Right kidney (tissue), 1 donor: ENCODE data around the gene TNIK.
"Not testable (repeated sequence)": the region's sequence is repeated elsewhere in the genome, so short reads cannot be mapped to it uniquely, and the experiment has no call there.

ENCODE experiments used
- DNase-seq: peaks from one replicate; pipeline ENCODE4 v3.0.0-alpha.2; 2016

TNIK gene

GRCh38 chr3:171446301-171446700, 13.9 kb downstream of the TNIK start:
- no peak for DNase-seq

DNA sequence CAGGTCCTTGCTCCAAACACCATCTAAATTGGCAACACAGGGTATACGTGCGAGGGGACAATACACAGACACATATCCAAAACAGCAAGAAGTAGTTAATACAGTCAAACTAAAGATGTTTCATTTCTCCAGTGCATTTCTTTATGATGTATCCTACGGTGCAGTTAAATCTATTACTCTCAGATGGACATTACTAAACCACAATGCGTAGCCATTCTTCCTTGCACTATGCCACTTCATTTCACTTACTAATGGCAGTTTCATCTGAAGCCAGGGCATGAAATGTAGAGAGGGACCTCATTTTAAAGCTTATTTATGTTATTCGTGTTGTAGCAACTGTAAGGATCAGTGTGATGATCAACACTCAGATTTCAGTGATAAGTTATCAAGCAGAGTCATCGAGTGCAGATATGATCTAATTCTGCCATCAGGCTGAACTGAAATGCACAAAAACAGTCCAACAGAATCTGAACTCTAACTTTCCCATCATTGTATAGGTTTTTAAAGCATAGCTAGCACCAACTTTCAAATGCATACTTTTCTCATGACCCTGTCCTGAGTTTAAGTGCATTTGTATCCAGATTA, 14.5 kb downstream of the TNIK start:
- no peak for DNase-seq

- DNase-seq = no peak
Observed at GRCh38 chr3:171444001-171444690, 16.1 kb downstream of the TNIK start.

DNA sequence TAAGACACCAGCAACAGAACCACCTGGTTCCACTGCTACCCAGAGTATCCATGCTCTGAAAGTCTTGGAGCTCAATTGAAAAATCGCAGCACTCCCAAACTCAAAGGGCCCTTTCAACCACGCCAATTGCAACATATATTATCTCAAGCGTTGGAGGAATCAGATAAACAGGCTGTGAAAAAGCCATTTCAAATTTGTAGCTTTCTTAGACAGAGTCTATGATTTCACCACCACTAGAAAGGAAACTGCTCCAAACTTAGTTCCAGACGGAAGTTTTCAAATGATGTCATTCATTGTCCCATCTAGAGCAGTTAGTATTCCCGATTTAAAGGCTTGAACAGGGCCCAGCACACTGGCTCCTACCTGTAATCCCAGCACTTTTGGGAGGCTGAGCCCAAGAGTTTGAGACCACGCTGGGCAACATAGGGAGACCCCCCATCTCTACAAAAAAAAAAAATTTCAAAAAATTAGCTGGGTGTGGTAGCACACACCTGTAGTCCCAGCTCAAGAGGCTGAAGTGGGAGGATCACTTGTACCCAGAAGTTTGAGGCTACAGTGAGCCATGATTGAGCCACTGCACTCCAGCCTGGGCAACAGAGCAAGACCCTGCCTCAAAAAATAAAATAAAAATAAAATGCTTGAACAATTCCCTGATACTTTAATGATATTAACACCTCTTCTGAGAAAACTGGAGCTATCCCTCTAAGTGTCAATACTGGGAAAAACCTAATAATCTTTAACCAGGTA, 16.8 kb downstream of the TNIK start:
- DNase-seq = no peak

GRCh38 chr3:171442184-171442583, 18.0 kb downstream of the TNIK start:
- DNase-seq = no peak

DNA sequence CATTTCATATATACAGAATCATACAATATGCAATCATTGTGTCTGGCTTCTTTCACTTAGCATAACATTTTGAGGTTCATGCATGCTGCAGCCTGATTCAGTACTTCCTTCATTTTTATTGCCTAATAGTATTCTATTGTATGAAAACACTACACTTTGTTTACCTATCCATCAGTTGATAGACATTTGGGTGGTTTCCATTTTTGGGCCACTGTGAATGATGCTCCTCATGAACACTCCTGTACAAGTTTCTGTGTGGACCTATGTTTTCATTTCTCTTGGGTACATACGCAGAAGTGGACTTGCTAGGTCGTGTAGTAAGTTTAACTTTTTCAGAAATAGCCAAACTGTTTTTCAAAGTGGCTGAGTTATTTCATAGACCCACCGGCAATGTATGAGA, 18.8 kb downstream of the TNIK start:
- DNase-seq = no peak

DNA sequence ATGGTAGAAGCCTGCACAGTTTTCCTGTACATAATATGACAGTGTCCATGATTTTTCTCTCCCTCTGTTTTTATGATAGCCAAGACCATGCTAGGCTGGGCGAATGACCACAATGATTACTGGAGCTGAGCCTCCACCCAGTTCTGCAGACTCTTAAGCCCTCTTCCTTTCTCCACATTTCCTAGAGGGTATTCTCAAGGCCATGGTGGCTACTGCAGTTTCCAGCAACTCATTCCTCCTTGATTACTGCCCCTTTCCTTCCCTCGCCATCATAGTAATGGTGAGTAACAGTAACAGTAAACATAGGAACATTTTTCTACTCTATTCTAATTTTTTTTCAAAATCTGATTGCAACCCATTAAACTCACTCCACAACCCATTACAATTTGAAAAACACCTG, 20.2 kb downstream of the TNIK start:
- no peak for DNase-seq

- DNase-seq = no peak
Observed at GRCh38 chr3:171437115-171437756, 23.0 kb downstream of the TNIK start.

GRCh38 chr3:171436380-171436779, 23.8 kb downstream of the TNIK start:
- DNase-seq = no peak

DNA sequence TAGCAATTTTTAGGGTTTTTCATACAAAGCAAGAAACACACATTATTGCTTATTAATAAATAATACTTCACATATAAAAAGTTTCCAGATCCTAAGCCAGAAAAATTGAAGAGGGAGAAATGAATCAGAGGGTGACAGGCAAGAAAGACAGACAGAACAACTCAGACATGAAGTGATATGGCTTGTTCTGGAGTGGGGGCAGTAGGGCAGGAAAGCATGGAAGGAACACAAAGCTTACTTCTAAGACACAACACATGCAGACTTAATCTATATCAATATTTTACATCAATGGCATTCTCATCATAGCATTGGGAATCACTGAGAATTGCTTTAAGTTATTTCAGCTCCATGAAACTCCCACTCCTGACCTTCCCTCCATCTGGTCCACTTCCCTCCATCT, 24.4 kb downstream of the TNIK start:
- DNase-seq = no peak

DNA sequence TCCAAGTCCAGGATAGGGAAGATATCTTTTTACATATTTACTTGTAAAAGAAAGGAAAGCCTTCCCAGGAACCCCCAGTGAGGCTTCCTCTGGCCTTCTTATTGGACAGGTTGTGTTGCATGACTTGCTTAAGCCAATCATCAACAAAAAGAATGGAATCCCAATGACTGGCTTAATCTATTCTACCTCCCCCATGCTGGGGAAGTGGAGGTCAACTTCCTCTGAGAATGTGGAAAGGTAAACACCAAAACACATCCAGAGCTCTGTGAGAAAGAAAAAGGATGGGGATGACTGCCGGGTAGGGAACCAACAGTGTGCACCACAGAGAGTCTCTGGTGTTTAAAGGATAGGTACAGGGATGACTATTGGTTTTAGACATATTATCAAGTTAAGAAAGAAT, 25.1 kb downstream of the TNIK start:
- DNase-seq = no peak

GRCh38 chr3:171432548-171432947, 27.7 kb downstream of the TNIK start:
- no peak for DNase-seq

GRCh38 chr3:171431550-171431949, 28.7 kb downstream of the TNIK start:
- no peak for DNase-seq

DNA sequence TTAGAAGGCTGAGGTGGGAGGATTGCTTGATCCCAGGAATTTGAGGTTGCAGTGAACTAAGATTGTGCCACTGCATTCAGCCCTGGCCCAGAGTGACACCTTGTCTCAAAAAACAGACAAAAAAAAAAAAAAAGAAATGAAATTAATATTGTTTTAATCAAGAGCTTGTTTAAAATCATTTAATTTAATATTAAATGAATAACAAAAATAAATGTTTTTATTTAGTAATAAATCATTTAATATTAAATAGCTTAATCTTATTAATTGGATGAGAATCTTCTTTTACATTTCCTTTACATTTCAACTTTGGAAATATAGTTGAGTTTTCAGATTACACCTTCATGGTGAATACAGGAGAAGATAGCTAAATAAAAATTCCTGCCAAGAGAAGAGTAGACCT, 29.7 kb downstream of the TNIK start:
- no peak for DNase-seq

GRCh38 chr3:171429635-171430034, 30.6 kb downstream of the TNIK start:
- DNase-seq = no peak

DNA sequence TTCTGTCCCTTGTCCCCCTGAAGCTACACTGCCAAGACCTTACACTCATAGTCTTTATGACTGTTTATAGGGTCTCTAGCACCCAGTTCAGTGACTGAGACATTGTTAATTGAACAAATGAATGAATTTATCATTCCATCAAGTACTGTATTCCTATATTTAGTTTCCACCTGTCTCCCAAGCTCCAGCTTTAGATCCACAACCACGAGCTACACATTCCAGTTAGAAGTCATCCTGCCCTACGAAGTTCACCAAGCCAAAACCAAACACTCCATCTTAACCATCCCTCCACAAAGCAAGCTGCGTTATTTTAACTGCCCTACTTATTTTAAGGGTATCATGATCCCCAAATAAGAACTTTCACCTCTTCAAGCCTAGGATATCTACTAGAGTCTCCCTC, 31.3 kb downstream of the TNIK start:
- DNase-seq = no peak

GRCh38 chr3:171428321-171428787, 31.9 kb downstream of the TNIK start:
- DNase-seq = no peak

- no peak for DNase-seq
Observed at GRCh38 chr3:171427771-171428320, 32.4 kb downstream of the TNIK start.

GRCh38 chr3:171424063-171424462, 36.1 kb downstream of the TNIK start:
- not testable (repeated sequence) for DNase-seq

- DNase-seq = not testable (repeated sequence)
Observed at GRCh38 chr3:171422855-171423254, 37.4 kb downstream of the TNIK start.

GRCh38 chr3:171420667-171421066, 39.5 kb downstream of the TNIK start:
- DNase-seq = no peak

DNA sequence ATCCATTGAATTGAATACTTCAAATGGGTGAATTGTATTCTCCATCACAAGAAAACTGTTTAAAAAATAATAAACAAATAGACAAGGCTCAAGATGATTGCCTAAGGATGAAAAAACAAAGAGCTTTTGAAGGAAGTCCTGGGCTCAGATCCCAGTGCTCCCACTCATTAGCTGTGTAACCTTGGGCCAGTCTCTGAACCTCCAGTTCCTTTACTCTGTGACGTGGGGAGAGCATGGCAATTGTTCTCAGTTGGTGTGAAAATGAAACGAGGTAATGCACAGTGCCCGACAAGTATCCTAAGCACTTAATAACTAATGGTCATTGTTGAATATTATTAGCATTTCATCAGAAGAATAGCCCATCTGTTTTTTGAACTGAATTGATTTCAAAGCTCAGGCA, 40.7 kb downstream of the TNIK start:
- DNase-seq = no peak

- no peak for DNase-seq
Observed at GRCh38 chr3:171417813-171418212, 42.4 kb downstream of the TNIK start.
